Fibroblast of lung (primary cell): ENCODE measurements around the gene TXNDC5. TPM values are rescaled to one million over a fixed set of nuclear protein-coding genes. Genes with fewer than 3 reads are reported as not detected.
"Not testable (repeated sequence)": the region's sequence is repeated elsewhere in the genome, so short reads cannot be mapped to it uniquely, and the experiment has no call there.

Experiments used
- DNase-seq, 2 donors: peaks; one replicate each; pipeline versions ENCODE4 v3.0.0 to v3.0.0-alpha.2; 2010; ENCODE audit warnings: low read depth in 2 of 2
- H2AFZ ChIP-seq: 2 replicates; pipeline ENCODE4 v1.5.1; 2012; ENCODE audit warnings: low read length, control low read depth, inconsistent platforms
- H3K27ac ChIP-seq: 2 replicates; pipeline ENCODE4 v1.5.1; 2011; ENCODE audit warnings: low read length, control low read depth; ENCODE audit not compliant: insufficient read depth
- H3K27me3 ChIP-seq: 2 replicates; pipeline ENCODE4 v1.5.1; 2011; ENCODE audit warnings: mild to moderate bottlenecking, low read length; ENCODE audit not compliant: control insufficient read depth, insufficient read depth
- H3K36me3 ChIP-seq: 2 replicates; pipeline ENCODE4 v1.5.1; 2011; ENCODE audit warnings: low read length; ENCODE audit not compliant: control insufficient read depth, insufficient read depth
- H3K4me1 ChIP-seq: 2 replicates; pipeline ENCODE4 v1.5.1; 2011; ENCODE audit warnings: low read length; ENCODE audit not compliant: control insufficient read depth, insufficient read depth; ENCODE audit errors: extremely low read depth
- H3K4me2 ChIP-seq: 2 replicates; pipeline ENCODE4 v1.5.1; 2011; ENCODE audit warnings: low read length, control low read depth; ENCODE audit not compliant: insufficient read depth; ENCODE audit errors: extremely low read depth
- H3K4me3 ChIP-seq, 4 experiments: fragments of 200-600 bp in 1 of 4; sonication (generic) in 1 of 4; replicated peaks in 1 of 4; 2 replicates each; pipeline ENCODE4 v1.5.1; 2011 to 2016; ENCODE audit warnings: low read length in 4 of 4, low read depth in 3 of 4, mild to moderate bottlenecking in 3 of 4, control low read depth in 2 of 4, inconsistent platforms in 1 of 4, mixed read lengths in 1 of 4; ENCODE audit not compliant: insufficient read depth in 1 of 4; ENCODE audit errors: control extremely low read depth in 1 of 4
- H3K79me2 ChIP-seq: 2 replicates; pipeline ENCODE4 v1.5.1; 2012; ENCODE audit warnings: mild to moderate bottlenecking, low read length, inconsistent platforms; ENCODE audit not compliant: control insufficient read depth, insufficient read depth
- H3K9ac ChIP-seq: 2 replicates; pipeline ENCODE4 v1.5.1; 2011; ENCODE audit warnings: mild to moderate bottlenecking, low read length, control low read depth; ENCODE audit not compliant: insufficient read depth
- H3K9me3 ChIP-seq: 2 replicates; pipeline ENCODE4 v1.5.1; 2012; ENCODE audit warnings: low read depth, low read length; ENCODE audit not compliant: control insufficient read depth, insufficient read depth
- H4K20me1 ChIP-seq: 2 replicates; pipeline ENCODE4 v1.5.1; 2011; ENCODE audit warnings: low read length; ENCODE audit not compliant: control insufficient read depth, insufficient read depth; ENCODE audit errors: extremely low read depth
- CTCF ChIP-seq, 2 donors: IDR thresholded peaks in 1 of 2; conservative IDR thresholded peaks in 1 of 2; 1 replicate in 1 of 2; 2 replicates in 1 of 2; pipeline ENCODE4 v1.5.1; 2011 to 2012; ENCODE audit warnings: low read length in 2 of 2, control low read depth in 1 of 2, inconsistent platforms in 1 of 2, low read depth in 1 of 2, mild to moderate bottlenecking in 1 of 2
- EZH2 ChIP-seq: IDR thresholded peaks from 2 replicates; pipeline ENCODE4 v1.5.1; 2012; ENCODE audit warnings: low read length, control low read depth, mild to moderate bottlenecking; ENCODE audit errors: missing control alignments
- polyA plus RNA-seq, 2 donors: library from polyadenylated mRNA; depleted of rRNA in 1 of 2; stranded (reverse) in 1 of 2; unstranded in 1 of 2; fragments of >200 nt; gene quantifications; 2 replicates each; pipeline ENCODE4 v1.2.1, GENCODE V29; 2011 to 2012; ENCODE audit warnings: missing spikeins in 1 of 2
- total RNA-seq: library from RNA; depleted of rRNA; stranded (reverse); fragments of >200 nt; gene quantifications from 2 replicates; pipeline ENCODE4 v1.2.1, GENCODE V29; 2014

TXNDC5 gene
- total and polyA plus RNA-seq, 2 donors (not counting 1 experiment from before 2014, with no cell fraction given) = 349 to 354 TPM

- Histone ChIP-seq H3K27ac (no peak overlapping the region), H3K4me3 (no peak overlapping the region), H3K36me3 (peaks cover 31% of the 10 kb centered on the region), H3K4me2 (no peak overlapping the region), H3K27me3 (no peaks in the 10 kb centered on the region), H4K20me1 (no peaks in the 10 kb centered on the region), H3K9me3 (no peaks in the 10 kb centered on the region), H3K4me1 (no peaks in the 10 kb centered on the region), H3K79me2 (no peaks in the 10 kb centered on the region), H3K9ac (no peak overlapping the region), H2AFZ (no peak overlapping the region)
- DNase-seq = peak in 1 of 2 donors; percentile 13
- TF ChIP-seq CTCF (conservative IDR thresholded peaks at IDR 0.05 in 1 of 2, IDR thresholded peaks at IDR 0.05 in 1 of 2; ENCODE audit: low read depth in 1 of 2, low read length in 2 of 2) (no peak), EZH2 (no peak)
These were observed 11.3 kb downstream of the TXNDC5 start for GRCh38 chr6:7899101-7899888.

- DNase-seq, H3K27me3 ChIP-seq, H3K4me1 ChIP-seq, H3K9ac ChIP-seq, H3K79me2 ChIP-seq, H3K4me2 ChIP-seq, H3K27ac ChIP-seq, H4K20me1 ChIP-seq, H3K4me3 ChIP-seq, H3K9me3 ChIP-seq, H2AFZ ChIP-seq: not testable (repeated sequence)
- peaks cover 31% of the 10 kb centered on the region for H3K36me3 ChIP-seq
These were observed 12.4 kb downstream of the TXNDC5 start for GRCh38 chr6:7898193-7898586.

GRCh38 chr6:7897461-7898192 lies 13.0 kb downstream of the TXNDC5 start:
- Histone ChIP-seq H3K4me3 (no peak overlapping the region), H2AFZ (no peak overlapping the region), H3K27me3 (no peaks in the 10 kb centered on the region), H3K9ac (no peak overlapping the region), H3K4me2 (no peak overlapping the region), H3K9me3 (no peaks in the 10 kb centered on the region), H3K27ac (no peak overlapping the region), H3K36me3 (peaks cover 28% of the 10 kb centered on the region), H4K20me1 (no peaks in the 10 kb centered on the region), H3K4me1 (no peaks in the 10 kb centered on the region), H3K79me2 (no peaks in the 10 kb centered on the region)
- no peak for DNase-seq
- TF ChIP-seq EZH2 (no peak), CTCF (conservative IDR thresholded peaks at IDR 0.05 in 1 of 2, IDR thresholded peaks at IDR 0.05 in 1 of 2; ENCODE audit: low read depth in 1 of 2, low read length in 2 of 2) (no peak)
